A549 treated with CORT108297 at 1 μM for 4 hours (cell line): ENCODE data around the gene ASPSCR1. TPM values are rescaled to one million over a fixed set of nuclear protein-coding genes. Genes with fewer than 3 reads are reported as not detected.

ENCODE experiments used
- total RNA-seq: library from RNA; stranded (reverse); fragments of 200-300 nt; extraction: Qiagen RNA extraction; gene quantifications from 5 replicates; pipeline ENCODE4 v1.2.3, GENCODE V29; 2022

The ASPSCR1 gene
- 23.6 to 32.1 TPM (median 29.2 TPM) in 5 replicates for total RNA-seq

GRCh38 chr17:81977211-81977808, at the start of gene ASPSCR1:
ASPSCR1 (plus strand) TSS chr17:81977629; CDS start chr17:81977647, 18 bp downstream.

GRCh38 chr17:81927653-81928543, 49.5 kb upstream of the ASPSCR1 start, which contains the start of gene MAFG:
MAFG (minus strand) TSS chr17:81927735; CDS start chr17:81923185, 4,550 bp downstream.

GRCh38 chr17:81947189-81947588, 30.2 kb upstream of the ASPSCR1 start, which contains the start of gene MYADML2:
MYADML2 (minus strand) TSS chr17:81947233; CDS start chr17:81941741, 5,492 bp downstream.

GRCh38 chr17:81961087-81961511, 16.3 kb upstream of the ASPSCR1 start, which contains the start of gene NOTUM:
NOTUM (minus strand) TSS chr17:81961187; CDS start chr17:81960909, 278 bp downstream.

GRCh38 chr17:82022310-82022980, 45.0 kb downstream of the ASPSCR1 start, which contains the start of gene CENPX:
CENPX (minus strand) TSS chr17:82022878; CDS start chr17:82022861, 17 bp downstream.

GRCh38 chr17:82022981-82023446, 45.6 kb downstream of the ASPSCR1 start, which contains the start of gene LRRC45:
LRRC45 (plus strand) TSS chr17:82023305; CDS start chr17:82023644, 339 bp downstream.

GRCh38 chr17:82031303-82031884, 54.0 kb downstream of the ASPSCR1 start, which contains the start of gene RAC3:
RAC3 (plus strand) TSS chr17:82031678; CDS start chr17:82031762, 84 bp downstream.

GRCh38 chr17:82037092-82037888, 59.9 kb downstream of the ASPSCR1 start, which contains the start of gene DCXR:
DCXR (minus strand) TSS chr17:82037697; CDS start chr17:82037682, 15 bp downstream.

GRCh38 chr17:82051776-82052637, 74.6 kb downstream of the ASPSCR1 start, which contains the start of the genes GPS1 and RFNG:
GPS1 (plus strand) TSS chr17:82051898; CDS start chr17:82051932, 34 bp downstream.
RFNG (minus strand) TSS chr17:82051811; CDS start chr17:82051766, 45 bp downstream.

GRCh38 chr17:82065638-82066303, 88.3 kb downstream of the ASPSCR1 start, which contains the start of gene DUS1L:
DUS1L (minus strand) TSS chr17:82065804; CDS start chr17:82065059, 745 bp downstream.

Other genes with a start within 250 kb of the ASPSCR1 start
- gene GCGR, start 173.5 kb upstream of the ASPSCR1 start, total RNA-seq, result 0.17 to 0.50 TPM (median 0.23 TPM) in 5 replicates
- 78.0 to 115 TPM (median 102 TPM) in 5 replicates for gene MCRIP1, start 144.3 kb upstream of the ASPSCR1 start, total RNA-seq
- gene PPP1R27, start 142.6 kb upstream of the ASPSCR1 start, total RNA-seq, result 0.10 to 0.43 TPM (median 0.17 TPM) in 4 of 5 replicates, not detected in the other
- 690 to 732 TPM (median 705 TPM) in 5 replicates for gene P4HB, start 117.1 kb upstream of the ASPSCR1 start, total RNA-seq
- gene ARHGDIA, start 106.3 kb upstream of the ASPSCR1 start, total RNA-seq, result 603 to 678 TPM (median 626 TPM) in 5 replicates
- 170 to 255 TPM (median 241 TPM) in 5 replicates for gene ALYREF, start 86.0 kb upstream of the ASPSCR1 start, total RNA-seq
- gene ANAPC11, start 85.9 kb upstream of the ASPSCR1 start, total RNA-seq, result 182 to 330 TPM (median 298 TPM) in 5 replicates
- gene NPB, start 75.4 kb upstream of the ASPSCR1 start, total RNA-seq, result 0.51 to 0.77 TPM (median 0.61 TPM) in 5 replicates
- 12.9 to 17.1 TPM (median 16.7 TPM) in 5 replicates for gene PCYT2, start 66.2 kb upstream of the ASPSCR1 start, total RNA-seq
- gene SIRT7, start 59.5 kb upstream of the ASPSCR1 start, total RNA-seq, result 28.6 to 46.2 TPM (median 44.4 TPM) in 5 replicates
- gene MAFG, start 49.9 kb upstream of the ASPSCR1 start, total RNA-seq, result 29.9 to 49.3 TPM (median 41.7 TPM) in 5 replicates
- gene PYCR1, start 40.3 kb upstream of the ASPSCR1 start, total RNA-seq, result 66.6 to 94.6 TPM (median 92.7 TPM) in 5 replicates
- not detected in 5 replicates for gene MYADML2, start 30.4 kb upstream of the ASPSCR1 start, total RNA-seq
- gene NOTUM, start 16.4 kb upstream of the ASPSCR1 start, total RNA-seq, result 0.30 to 0.57 TPM (median 0.45 TPM) in 5 replicates
- 148 to 219 TPM (median 196 TPM) in 5 replicates for gene CENPX, start 45.2 kb downstream of the ASPSCR1 start, total RNA-seq
- 10.5 to 20.2 TPM (median 16.2 TPM) in 5 replicates for gene LRRC45, start 45.7 kb downstream of the ASPSCR1 start, total RNA-seq
- gene RAC3, start 54.0 kb downstream of the ASPSCR1 start, total RNA-seq, result 22.8 to 41.7 TPM (median 37.9 TPM) in 5 replicates
- 64.0 to 107 TPM (median 101 TPM) in 5 replicates for gene DCXR, start 60.1 kb downstream of the ASPSCR1 start, total RNA-seq
- 16.5 to 27.3 TPM (median 26.4 TPM) in 5 replicates for gene RFNG, start 74.2 kb downstream of the ASPSCR1 start, total RNA-seq
- 100 to 150 TPM (median 145 TPM) in 5 replicates for gene GPS1, start 74.3 kb downstream of the ASPSCR1 start, total RNA-seq
- 77.1 to 164 TPM (median 141 TPM) in 5 replicates for gene DUS1L, start 88.2 kb downstream of the ASPSCR1 start, total RNA-seq
- 100 to 142 TPM (median 139 TPM) in 5 replicates for gene FASN, start 120.6 kb downstream of the ASPSCR1 start, total RNA-seq
- 17.5 to 27.8 TPM (median 25.5 TPM) in 5 replicates for gene CCDC57, start 235.2 kb downstream of the ASPSCR1 start, total RNA-seq